GM19239 (cell line): ENCODE results near the gene EXOC4.
"Not testable (repeated sequence)": the region's sequence is repeated elsewhere in the genome, so short reads cannot be mapped to it uniquely, and the experiment has no call there.

Experiments
- DNase-seq: peaks from one replicate; pipeline ENCODE4 v3.0.0; 2011; ENCODE audit warnings: low spot score; ENCODE audit not compliant: insufficient read length
- FAIRE-seq: peaks from 2 replicates; lab custom pipeline; 2011; peaks lifted over from hg19 to GRCh38; lab: Jason Lieb, UNC

EXOC4 gene

GRCh38 chr7:133274265-133274664 is 21.4 kb downstream of the EXOC4 start:
- DNase-seq (no peak), FAIRE-seq (no peak)

GRCh38 chr7:133275008-133275407 is 22.1 kb downstream of the EXOC4 start:
- DNase-seq (no peak), FAIRE-seq (no peak)

- FAIRE-seq: no peak
Observed at GRCh38 chr7:133275446-133276095, 22.7 kb downstream of the EXOC4 start.

GRCh38 chr7:133278975-133279374 is 26.1 kb downstream of the EXOC4 start:
- FAIRE-seq, DNase-seq: not testable (repeated sequence)

More at GRCh38 chr7:133275446-133276095, 22.7 kb downstream of the EXOC4 start:
- no peak for DNase-seq

GRCh38 chr7:133282094-133282493 is 29.2 kb downstream of the EXOC4 start:
- FAIRE-seq (no peak), DNase-seq (no peak)

- FAIRE-seq (no peak), DNase-seq (no peak)
Observed at GRCh38 chr7:133284092-133284491, 31.2 kb downstream of the EXOC4 start.

- no peak for DNase-seq
Observed at GRCh38 chr7:133288970-133289369, 36.1 kb downstream of the EXOC4 start.

GRCh38 chr7:133290041-133290440 is 37.2 kb downstream of the EXOC4 start:
- no peak for DNase-seq
- FAIRE-seq: no peak

More at GRCh38 chr7:133288970-133289369, 36.1 kb downstream of the EXOC4 start:
- no peak for FAIRE-seq

- FAIRE-seq: no peak
- no peak for DNase-seq
Observed at GRCh38 chr7:133290676-133291333, 37.9 kb downstream of the EXOC4 start.

GRCh38 chr7:133292631-133293030 is 39.8 kb downstream of the EXOC4 start:
- DNase-seq: no peak
- no peak for FAIRE-seq

- no peak for DNase-seq
- FAIRE-seq: no peak
Observed at GRCh38 chr7:133293384-133294160, 40.7 kb downstream of the EXOC4 start.

GRCh38 chr7:133294234-133294633 is 41.4 kb downstream of the EXOC4 start:
- DNase-seq (no peak), FAIRE-seq (no peak)

- no peak for DNase-seq
- FAIRE-seq: no peak
Observed at GRCh38 chr7:133295484-133295883, 42.6 kb downstream of the EXOC4 start.

GRCh38 chr7:133297093-133297492 is 44.2 kb downstream of the EXOC4 start:
- DNase-seq (no peak), FAIRE-seq (no peak)

GRCh38 chr7:133298080-133298479 is 45.2 kb downstream of the EXOC4 start:
- FAIRE-seq: no peak
- DNase-seq: no peak

GRCh38 chr7:133299676-133300075 is 46.8 kb downstream of the EXOC4 start:
- FAIRE-seq: no peak
- no peak for DNase-seq

GRCh38 chr7:133300088-133300487 is 47.2 kb downstream of the EXOC4 start:
- no peak for DNase-seq
- no peak for FAIRE-seq

- FAIRE-seq: no peak
Observed at GRCh38 chr7:133300811-133301210, 47.9 kb downstream of the EXOC4 start.

GRCh38 chr7:133301444-133301843 is 48.6 kb downstream of the EXOC4 start:
- DNase-seq: no peak
- no peak for FAIRE-seq

More at GRCh38 chr7:133300811-133301210, 47.9 kb downstream of the EXOC4 start:
- no peak for DNase-seq

- no peak for DNase-seq
- FAIRE-seq: no peak
Observed at GRCh38 chr7:133303372-133303771, 50.5 kb downstream of the EXOC4 start.

- DNase-seq (no peak), FAIRE-seq (no peak)
Observed at GRCh38 chr7:133303931-133304330, 51.1 kb downstream of the EXOC4 start.
